NCI-H526 treated with DMSO at 0.1 percent for 48 hours (cell line): ENCODE measurements around the gene GNG7.
"Not testable (repeated sequence)": the region's sequence is repeated elsewhere in the genome, so short reads cannot be mapped to it uniquely, and the experiment has no call there.

Experiments
- DNase-seq: peaks from one replicate; lab custom pipeline; 2025; lab: John Stamatoyannopoulos, UW

Gene GNG7

GRCh38 chr19:2602391-2603181, 99.9 kb downstream of the GNG7 start:
- no peak for DNase-seq

- no peak for DNase-seq
Observed at GRCh38 chr19:2600914-2601870, 101.3 kb downstream of the GNG7 start.

- DNase-seq: no peak
Observed at GRCh38 chr19:2594319-2594718, 108.2 kb downstream of the GNG7 start.

- DNase-seq: no peak
Observed at GRCh38 chr19:2592824-2593223, 109.7 kb downstream of the GNG7 start.

- no peak for DNase-seq
Observed at GRCh38 chr19:2591537-2592291, 110.8 kb downstream of the GNG7 start.

GRCh38 chr19:2590630-2591399, 111.7 kb downstream of the GNG7 start:
- DNase-seq: no peak

GRCh38 chr19:2589441-2589840, 113.1 kb downstream of the GNG7 start:
- no peak for DNase-seq

GRCh38 chr19:2588081-2588777, 114.3 kb downstream of the GNG7 start:
- DNase-seq: no peak

GRCh38 chr19:2587001-2587719, 115.3 kb downstream of the GNG7 start:
- no peak for DNase-seq

- no peak for DNase-seq
Observed at GRCh38 chr19:2586196-2586595, 116.3 kb downstream of the GNG7 start.

GRCh38 chr19:2584002-2584401, 118.5 kb downstream of the GNG7 start:
- no peak for DNase-seq

- no peak for DNase-seq
Observed at GRCh38 chr19:2582984-2583956, 119.2 kb downstream of the GNG7 start.

GRCh38 chr19:2580396-2580795, 122.1 kb downstream of the GNG7 start:
- not testable (repeated sequence) for DNase-seq

- no peak for DNase-seq
Observed at GRCh38 chr19:2579678-2580280, 122.7 kb downstream of the GNG7 start.

- peak; percentile 16 for DNase-seq
Observed at GRCh38 chr19:2578901-2579677, 123.4 kb downstream of the GNG7 start.

- DNase-seq: no peak
Observed at GRCh38 chr19:2578391-2578890, 124.1 kb downstream of the GNG7 start.

GRCh38 chr19:2577722-2578335, 124.7 kb downstream of the GNG7 start:
- DNase-seq: no peak
